Testis (tissue), 3 donors: ENCODE results near the gene MED27. TPM values are rescaled to one million over a fixed set of nuclear protein-coding genes. Genes with fewer than 3 reads are reported as not detected.

ENCODE experiments used
- DNase-seq: peaks from one replicate; pipeline ENCODE4 v3.0.0-alpha.2; 2019
- H3K27ac ChIP-seq, 2 donors: fragments of 200-600 bp; sonication (generic); one replicate each; pipeline ENCODE4 v1.5.1; 2019
- H3K27me3 ChIP-seq: fragments of 200-600 bp; sonication (generic); one replicate; pipeline ENCODE4 v1.5.1; 2019
- H3K36me3 ChIP-seq: fragments of 200-600 bp; sonication (generic); one replicate; pipeline ENCODE4 v1.5.1; 2017; ENCODE audit warnings: low read depth; ENCODE audit errors: missing control alignments
- H3K4me1 ChIP-seq: fragments of 200-600 bp; sonication (generic); one replicate; pipeline ENCODE4 v1.5.1; 2019
- H3K4me3 ChIP-seq, 2 donors: fragments of 200-600 bp; sonication (generic); one replicate each; pipeline ENCODE4 v1.5.1; 2017 to 2019
- H3K9me3 ChIP-seq: fragments of 200-600 bp; sonication (generic); one replicate; pipeline ENCODE4 v1.5.1; 2017
- CTCF ChIP-seq, 3 experiments: fragments of 450-650 bp in 2 of 3; fragments of 200-600 bp in 1 of 3; sonication (generic) in 1 of 3; IDR thresholded peaks; one replicate each; pipeline ENCODE4 v1.5.1; 2016 to 2019; ENCODE audit warnings: antibody characterized with exemption in 3 of 3, mild to moderate bottlenecking in 2 of 3, moderate library complexity in 1 of 3
- POLR2A ChIP-seq: fragments of 450-650 bp; IDR thresholded peaks from one replicate; pipeline ENCODE4 v1.6.1; 2017; ENCODE audit warnings: antibody characterized with exemption, mild to moderate bottlenecking, moderate library complexity
- WGBS, 2 donors: methylation state at CpG; one replicate each; pipeline ENCODE4 v1.1.5; 2018; 5-methylcytosine and 5-hydroxymethylcytosine counted together
- intact Hi-C: fragments of 100-400 bp; cut with DNase I; formaldehyde crosslinking; loops from one replicate; pipeline ENCODE4 v1.15.1; 2023; ENCODE audit warnings: low total_unique reads
- polyA plus RNA-seq: library from polyadenylated mRNA; stranded (reverse); fragments of 350-450 nt; fragmentation: Illumina TruSeq; extraction: RNeasy Lipid Tissue Mini Kit (QIAGEN cat#74804); gene quantifications from one replicate; pipeline ENCODE4 v1.2.3, GENCODE V29; 2014; ENCODE audit warnings: low read depth, low replicate concordance; ENCODE audit not compliant: insufficient read depth
- total RNA-seq, 2 donors: library from RNA; depleted of rRNA; stranded (reverse); fragments of >200 nt; gene quantifications; one replicate each; pipeline ENCODE4 v1.2.3, GENCODE V29; 2016

MED27 gene
- total and polyA plus RNA-seq, 3 donors from 2014 or later: 30.7 to 45.0 (median 33.7) TPM

- TF ChIP-seq POLR2A: no peak
- no peak for TF ChIP-seq CTCF (IDR thresholded peaks at IDR 0.05)
- no peaks in the 10 kb centered on the region for H3K36me3 ChIP-seq
- no peaks in the 10 kb centered on the region for H3K9me3 ChIP-seq
- 94 to 95% methylated on average over 12 of the region's 12 CpGs for WGBS, 2 donors
- no peaks in the 10 kb centered on the region for H3K4me1 ChIP-seq
- H3K27me3 ChIP-seq: no peaks in the 10 kb centered on the region
- H3K27ac ChIP-seq: no peak overlapping the region
- DNase-seq: no peak
- intact Hi-C loops: no loop called here
- no peak overlapping the region for H3K4me3 ChIP-seq
Measured at GRCh38 chr9:132026932-132027585, 52.6 kb downstream of the MED27 start.

- Histone ChIP-seq H3K27ac (no peak overlapping the region), H3K9me3 (no peaks in the 10 kb centered on the region), H3K4me1 (no peaks in the 10 kb centered on the region), H3K36me3 (no peaks in the 10 kb centered on the region), H3K27me3 (no peaks in the 10 kb centered on the region), H3K4me3 (no peak overlapping the region)
- 92% methylated on average over 3 of the region's 3 CpGs for WGBS, 2 donors
- no peak for DNase-seq
- TF ChIP-seq POLR2A (no peak), CTCF (IDR thresholded peaks at IDR 0.05) (no peak)
- intact Hi-C loops: no loop called here
Measured at GRCh38 chr9:132025766-132026165, 53.9 kb downstream of the MED27 start.

- Histone ChIP-seq H3K27me3 (no peaks in the 10 kb centered on the region), H3K36me3 (no peaks in the 10 kb centered on the region), H3K27ac (no peak overlapping the region), H3K4me1 (peaks cover 8% of the 10 kb centered on the region), H3K4me3 (no peak overlapping the region), H3K9me3 (no peaks in the 10 kb centered on the region)
- DNase-seq: no peak
- intact Hi-C loops: no loop called here
- TF ChIP-seq CTCF (IDR thresholded peaks at IDR 0.05): no peak
- TF ChIP-seq POLR2A: no peak
- WGBS, 2 donors: 81 to 87% methylated on average over 7 of the region's 7 CpGs
Measured at GRCh38 chr9:132024589-132024988, 55.1 kb downstream of the MED27 start.

- H3K27me3 ChIP-seq: no peaks in the 10 kb centered on the region
- TF ChIP-seq CTCF (IDR thresholded peaks at IDR 0.05) (no peak), POLR2A (no peak)
- DNase-seq: no peak
- no peaks in the 10 kb centered on the region for H3K36me3 ChIP-seq
- WGBS, 2 donors: 85 to 91% methylated on average over 5 of the region's 5 CpGs
- no peak overlapping the region for H3K4me3 ChIP-seq
- intact Hi-C loops: no loop called here
- H3K27ac ChIP-seq: no peak overlapping the region
- peaks cover 15% of the 10 kb centered on the region for H3K4me1 ChIP-seq
- no peaks in the 10 kb centered on the region for H3K9me3 ChIP-seq
Measured at GRCh38 chr9:132023419-132024180, 56.1 kb downstream of the MED27 start.
